Measurements from ENCODE around the gene SECISBP2L.

SECISBP2L gene

DNA sequence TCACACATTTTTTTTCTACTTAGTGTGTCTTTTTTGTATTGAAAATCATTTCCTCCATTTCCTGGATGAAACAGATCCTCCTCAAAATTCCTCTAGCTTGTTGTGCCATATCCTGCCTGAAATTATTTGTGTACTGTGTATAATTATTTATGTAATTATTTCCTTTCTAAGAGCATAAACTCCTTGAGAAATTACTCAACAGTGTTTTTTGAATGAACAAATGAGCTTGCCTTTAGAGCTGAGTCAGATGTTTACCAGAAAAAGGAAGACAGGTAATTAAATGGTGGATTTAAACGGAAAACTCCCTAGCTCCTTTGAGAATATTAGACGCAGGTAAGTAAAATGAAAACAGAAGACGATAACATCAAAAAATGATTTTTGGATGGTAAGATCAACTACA lies 13.2 kb upstream of the SECISBP2L start:
- DNase-seq, result no peak

DNA sequence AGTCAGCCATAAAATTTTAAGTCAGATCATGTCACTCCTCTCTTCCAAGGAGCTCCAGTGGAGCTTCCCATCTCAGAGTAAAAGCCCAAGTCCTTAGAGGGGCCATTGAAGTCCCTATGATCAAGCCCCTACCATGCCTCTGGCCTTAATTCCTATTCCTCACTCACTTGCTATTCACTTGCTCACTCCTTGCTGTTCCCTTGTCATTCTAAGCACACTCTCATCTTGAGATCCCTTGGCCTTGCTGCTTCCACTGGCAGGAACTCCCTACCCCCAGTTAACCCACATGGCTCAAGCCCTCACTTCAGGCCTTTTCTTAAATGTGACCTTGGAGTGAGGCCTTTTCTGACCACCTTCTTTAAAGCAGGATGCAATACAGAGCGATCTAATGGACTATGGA lies 12.3 kb upstream of the SECISBP2L start:
- DNase-seq, result no peak

DNA sequence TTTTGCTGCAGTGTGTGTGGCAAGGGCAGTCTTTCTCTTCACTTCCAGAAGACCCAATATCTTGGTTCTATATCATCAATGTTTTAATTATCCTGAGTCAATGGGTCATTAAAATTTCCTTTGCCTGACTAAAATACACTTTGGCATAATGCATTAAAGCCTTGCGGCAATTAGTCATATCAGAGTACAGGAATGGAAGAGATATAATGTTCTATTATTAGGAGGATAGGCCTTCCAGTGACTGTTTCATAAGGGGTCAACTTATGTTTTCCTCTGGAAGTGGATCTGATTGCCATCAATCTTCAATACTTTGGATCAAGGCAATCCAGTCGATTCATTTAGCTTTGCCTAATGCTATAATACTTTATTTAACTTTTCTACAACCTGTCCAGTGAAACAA lies 9.4 kb upstream of the SECISBP2L start:
- no peak for DNase-seq

DNA sequence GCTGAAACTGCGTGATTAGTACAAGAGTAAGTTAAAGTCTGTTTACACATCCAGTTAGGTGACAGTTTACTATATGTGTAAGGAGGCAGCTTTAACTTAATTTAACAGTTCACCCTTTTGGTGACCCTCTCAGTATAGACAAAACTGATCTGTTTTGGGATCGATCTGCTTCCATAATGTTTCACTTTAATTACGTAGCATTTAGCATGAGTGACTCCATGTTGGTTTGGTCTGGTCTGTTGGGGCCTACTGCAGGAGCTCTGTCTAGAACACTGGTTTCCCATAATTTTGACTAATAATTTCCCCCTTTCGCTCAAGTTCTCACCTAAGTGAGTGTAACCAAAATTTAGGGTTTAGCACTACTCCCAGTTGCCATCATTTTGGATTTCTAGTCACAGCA lies 6.4 kb upstream of the SECISBP2L start:
- DNase-seq, result no peak

DNA sequence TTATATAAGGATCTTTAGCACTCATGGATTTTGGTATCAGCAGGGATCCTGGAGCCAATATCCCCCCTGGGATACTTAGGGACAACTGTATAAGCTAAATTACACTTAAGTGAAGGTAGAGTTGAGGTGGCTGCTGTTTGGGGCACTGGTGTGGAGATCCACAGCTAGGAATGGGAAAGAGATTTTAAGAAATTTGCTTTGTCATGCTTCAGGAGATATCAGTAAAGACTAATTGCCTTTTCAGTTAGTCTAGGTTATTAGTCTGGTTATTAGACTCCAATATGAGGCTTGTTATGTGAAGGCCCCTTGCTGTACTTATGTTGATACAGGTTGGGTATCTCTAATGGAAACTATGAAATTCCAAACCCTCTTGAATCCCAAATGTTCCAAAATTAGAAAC lies 1.2 kb upstream of the SECISBP2L start:
- no peak for DNase-seq

DNA sequence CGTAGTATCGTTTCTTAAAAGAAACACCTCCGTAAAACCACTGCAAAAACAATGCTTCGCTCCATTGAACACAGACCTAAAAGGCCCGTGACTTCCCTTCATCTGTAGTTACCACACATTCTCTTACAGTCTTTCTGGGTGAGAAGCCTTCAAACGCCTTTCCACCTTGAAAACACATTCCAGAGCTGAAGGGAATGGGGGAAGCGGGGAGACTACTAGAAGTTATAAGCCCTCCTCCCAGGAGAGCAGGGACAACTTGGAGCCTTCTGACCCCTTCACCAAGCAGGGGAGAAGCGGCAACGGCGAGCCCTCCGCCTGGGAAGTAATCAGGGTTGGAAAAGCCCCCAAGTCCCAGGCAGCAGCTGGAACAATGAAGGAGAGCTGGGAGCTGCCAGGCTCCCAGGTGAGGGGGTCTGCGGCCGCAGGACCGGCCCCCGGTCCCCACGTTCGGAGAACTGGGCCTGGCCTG lies 461 bp downstream of the SECISBP2L start:
- no peak for DNase-seq

DNA sequence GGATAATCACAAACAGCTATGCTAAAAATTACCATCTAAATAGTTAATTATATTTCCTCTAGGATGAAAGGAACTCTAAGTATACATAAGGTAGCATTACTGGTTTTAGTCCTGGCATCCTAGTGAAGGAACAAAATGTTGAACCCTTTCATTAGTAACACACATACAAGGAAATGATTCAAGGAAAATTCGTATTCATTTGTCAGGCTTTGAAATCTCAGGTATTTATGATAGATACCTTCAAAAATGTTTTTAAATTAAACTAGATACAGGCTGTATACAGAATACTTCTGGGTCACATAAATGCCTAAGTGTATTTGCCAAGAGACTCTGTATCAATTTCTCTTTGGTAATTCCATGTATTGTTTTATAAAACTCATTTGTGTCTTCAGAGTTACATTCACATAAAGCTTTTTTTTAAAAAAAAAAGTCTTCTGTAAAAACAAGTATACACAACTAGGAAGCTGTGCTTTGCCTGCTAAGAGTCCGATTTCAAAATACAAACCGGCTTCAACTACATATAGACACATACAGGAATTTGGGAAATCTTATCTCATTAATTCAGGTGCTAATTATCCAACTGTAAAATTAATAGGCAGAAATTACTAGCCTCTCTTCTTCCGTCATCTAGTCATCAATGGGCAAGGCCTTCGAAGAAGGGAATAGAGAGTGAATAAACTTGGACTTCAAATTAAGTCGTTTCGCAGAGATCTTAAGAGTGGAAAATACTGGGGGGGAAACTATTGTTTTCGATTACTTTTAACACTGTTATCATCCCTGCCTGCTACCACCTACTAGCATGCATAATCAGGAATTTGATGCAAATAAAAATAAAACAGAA lies 1.3 kb downstream of the SECISBP2L start:
- DNase-seq, result no peak

DNA sequence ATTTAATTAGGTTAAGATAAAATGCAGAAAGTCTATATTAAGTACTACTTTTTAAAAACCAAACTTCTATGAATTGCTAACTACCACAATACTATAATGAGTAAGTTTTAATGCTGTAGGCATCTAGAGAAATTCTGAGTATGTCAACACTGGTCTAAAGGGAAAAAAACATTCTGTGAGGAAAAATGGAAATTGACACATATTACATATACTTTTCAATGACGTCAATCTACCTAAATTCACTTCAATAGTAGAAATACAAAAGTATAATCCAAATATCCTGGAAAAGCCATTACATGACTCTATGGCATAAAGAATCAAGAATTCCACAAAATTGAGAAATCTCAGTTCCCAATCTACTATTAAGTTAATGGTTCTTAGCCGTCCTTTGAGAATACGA lies 2.2 kb downstream of the SECISBP2L start:
- no peak for DNase-seq

DNA sequence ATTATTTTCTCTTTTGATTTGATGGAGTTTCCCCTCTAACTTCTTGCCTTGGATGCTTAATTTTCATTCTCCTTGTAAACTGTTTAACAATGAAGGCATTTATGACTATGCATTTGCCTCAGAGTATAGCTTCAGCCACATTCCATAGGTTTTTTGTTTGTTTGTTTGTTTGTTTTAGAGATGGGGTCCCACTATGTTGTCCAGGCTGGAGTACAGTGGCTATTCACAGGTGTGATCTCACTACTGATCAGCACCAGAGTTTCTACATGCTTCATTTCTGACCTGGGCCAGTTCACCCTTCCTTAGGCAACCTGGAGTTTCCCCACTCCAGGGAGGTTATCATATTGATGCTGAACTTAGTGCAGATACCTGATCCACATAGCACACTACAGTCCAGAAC lies 4.1 kb downstream of the SECISBP2L start:
- no peak for DNase-seq

DNA sequence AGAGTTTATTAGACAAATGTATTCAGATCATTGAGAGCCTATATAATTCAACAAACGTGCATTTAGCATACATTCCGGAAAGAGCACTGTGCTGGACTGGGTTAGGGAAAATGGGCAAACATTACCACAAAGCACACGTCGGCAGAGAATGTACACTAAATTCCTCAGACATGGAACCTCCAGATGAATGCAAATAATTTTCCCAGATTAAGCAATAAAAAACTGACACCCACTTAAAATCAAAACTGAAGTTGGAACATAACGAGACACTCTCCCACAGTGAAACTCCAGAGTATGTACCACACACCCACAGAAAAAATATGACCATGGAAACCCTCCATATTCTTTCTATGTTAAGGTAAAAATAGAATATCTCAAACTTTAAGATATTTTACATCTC lies 4.8 kb downstream of the SECISBP2L start:
- DNase-seq, result no peak

DNA sequence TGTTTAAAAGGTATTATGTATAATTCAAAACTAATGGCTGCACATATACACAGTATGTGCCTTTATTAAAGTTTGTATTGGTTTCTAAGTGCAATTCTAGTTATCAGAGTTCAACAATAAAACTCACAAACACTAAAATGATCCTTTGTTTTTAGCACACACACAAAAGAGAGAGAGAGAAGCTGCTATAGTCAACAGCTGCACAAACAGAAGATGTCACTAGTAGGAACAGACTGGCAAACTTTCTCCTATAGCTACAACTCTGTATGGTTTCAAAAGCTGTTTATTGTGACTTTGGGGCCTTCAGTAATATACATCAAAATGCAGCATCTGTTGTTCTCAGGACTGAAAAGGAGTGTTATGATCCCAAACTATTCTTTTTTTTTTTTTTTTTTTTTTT lies 6.1 kb downstream of the SECISBP2L start:
- no peak for DNase-seq

DNA sequence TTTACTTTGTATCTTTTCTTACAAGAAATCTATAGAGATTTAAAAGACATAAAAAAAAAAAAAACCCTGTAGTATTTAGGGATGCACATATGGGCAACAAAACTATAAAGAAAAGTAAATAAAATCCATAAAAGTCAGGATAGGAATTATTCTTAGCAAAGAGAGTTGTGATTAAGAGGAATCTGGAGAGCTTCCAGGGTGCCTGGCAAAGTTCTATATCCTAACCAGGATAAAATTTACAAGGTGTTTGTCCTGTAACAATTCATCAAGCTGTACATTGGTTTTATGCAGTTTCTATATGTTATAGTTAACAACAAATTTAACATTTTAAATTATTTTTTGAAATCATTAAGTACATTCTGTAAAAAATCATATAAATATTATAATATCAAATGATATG lies 7.9 kb downstream of the SECISBP2L start:
- DNase-seq, result no peak

DNA sequence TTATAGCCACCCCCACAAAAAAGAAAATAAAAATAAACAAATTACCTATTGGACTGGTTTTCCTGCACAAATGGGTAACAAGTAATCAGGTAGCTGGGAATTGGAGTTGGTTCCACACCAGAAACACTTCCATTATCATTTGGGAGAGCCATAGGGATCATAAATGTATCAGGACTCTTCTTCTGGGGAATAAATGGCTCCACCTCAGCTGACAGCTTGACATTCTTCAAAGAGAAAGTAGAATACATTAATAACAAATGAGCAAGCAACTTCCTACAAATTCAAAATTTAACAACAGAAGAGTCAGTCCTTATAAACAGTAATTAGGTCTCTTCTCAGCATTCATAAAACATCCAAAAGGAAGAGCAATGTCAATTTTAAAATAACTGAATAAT lies 8.7 kb downstream of the SECISBP2L start:
- no peak for DNase-seq

DNA sequence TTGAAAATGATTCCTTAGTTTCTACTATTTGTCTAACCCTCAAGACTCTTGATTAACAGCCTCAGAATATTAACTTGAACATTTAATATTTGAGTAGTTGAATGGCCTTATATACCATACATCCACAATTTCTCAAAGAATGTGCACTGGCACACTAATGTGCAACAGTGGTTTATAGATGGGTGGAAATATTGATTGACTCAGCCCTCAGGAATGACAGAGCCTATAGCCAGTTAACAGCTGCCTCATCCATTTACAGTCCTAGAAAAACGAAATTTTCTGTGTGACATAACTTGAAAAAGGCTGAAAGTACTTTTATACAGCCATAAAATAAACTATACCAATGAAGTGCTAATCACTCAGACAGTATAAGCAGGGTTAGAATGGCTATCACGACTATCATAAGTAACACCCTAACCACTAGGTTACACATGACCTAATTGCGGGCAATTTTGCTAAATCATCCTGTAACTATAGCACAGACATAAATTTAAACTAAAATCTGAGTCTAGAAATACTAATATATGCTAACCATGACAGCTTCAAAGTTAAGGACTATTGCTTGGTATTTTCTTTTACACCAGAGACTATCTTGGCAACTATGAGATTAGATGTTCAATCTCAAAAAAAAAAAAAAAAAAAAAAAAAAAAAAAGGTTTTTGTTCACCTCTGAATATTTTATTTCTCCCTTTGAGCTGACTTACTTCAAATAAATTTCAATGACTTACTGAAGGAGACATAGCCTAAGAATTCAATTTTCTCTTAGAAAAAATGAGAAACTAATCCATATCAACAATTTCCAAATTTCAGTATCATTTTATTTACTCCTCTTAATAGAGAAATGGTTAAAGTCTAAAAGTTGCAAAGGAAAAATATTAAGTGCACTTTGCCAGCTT lies 9.3 kb downstream of the SECISBP2L start:
- no peak for DNase-seq

DNA sequence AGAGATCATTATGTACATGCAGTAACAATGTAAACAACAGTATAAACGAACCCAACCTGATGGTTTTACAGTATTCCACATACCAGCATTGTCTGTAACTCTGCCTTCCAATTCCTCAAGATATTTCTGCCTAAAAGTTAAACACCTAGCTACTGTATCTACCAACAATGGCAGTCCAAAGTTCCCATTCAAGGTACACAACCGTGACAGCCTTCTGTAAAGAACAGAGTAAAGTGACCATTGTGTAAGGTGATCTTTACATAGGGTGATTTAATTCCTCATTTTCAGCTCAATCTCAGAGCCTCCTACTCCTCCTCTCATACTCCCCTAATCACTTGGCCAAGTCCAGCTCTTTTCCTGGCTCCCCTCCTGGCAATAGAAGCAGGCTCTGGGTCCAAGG lies 10.4 kb downstream of the SECISBP2L start:
- no peak for DNase-seq

DNA sequence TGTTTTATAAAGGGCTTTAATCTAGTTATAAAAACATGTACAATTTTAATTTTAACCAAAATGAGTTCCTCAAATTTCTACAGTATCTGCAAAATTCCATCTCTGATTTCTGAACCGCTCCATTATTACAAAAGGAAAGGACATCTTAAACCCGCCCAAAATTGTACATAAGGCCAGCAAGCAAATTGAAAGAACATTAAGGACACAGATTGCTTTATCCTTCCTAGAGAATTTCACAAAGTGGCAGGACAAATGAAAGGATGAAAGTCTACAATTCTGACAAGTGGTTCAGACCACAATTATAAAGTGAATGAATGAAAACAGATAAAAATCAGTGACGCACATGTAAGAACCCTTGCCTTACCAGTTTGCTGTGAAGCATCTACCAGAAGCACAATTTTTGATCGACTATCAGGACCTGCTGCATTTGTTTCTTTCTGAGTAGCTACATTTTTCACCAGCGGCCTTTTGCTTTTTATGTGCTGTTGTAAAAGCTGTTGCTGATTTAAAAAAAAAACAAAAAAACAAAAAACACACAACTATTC lies 13.6 kb downstream of the SECISBP2L start:
- no peak for DNase-seq

DNA sequence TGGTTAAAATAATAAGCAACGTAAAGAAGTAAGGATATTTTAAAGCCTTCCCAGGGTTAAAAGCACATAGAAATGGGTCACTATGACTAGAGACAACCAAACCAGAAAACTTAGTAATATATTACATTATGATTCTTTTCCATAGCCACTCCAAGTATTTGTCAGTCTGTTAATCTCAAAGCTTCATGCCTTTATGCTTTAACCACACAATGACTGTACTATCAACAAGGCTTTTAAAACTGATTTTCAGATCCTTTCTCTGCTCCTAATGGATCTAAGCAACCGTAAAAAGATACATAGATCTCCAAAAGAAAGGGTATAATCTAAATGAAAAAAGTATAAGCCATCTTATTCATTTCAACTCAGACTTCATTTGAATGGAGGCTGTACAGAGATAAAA lies 14.4 kb downstream of the SECISBP2L start:
- DNase-seq, result no peak

DNA sequence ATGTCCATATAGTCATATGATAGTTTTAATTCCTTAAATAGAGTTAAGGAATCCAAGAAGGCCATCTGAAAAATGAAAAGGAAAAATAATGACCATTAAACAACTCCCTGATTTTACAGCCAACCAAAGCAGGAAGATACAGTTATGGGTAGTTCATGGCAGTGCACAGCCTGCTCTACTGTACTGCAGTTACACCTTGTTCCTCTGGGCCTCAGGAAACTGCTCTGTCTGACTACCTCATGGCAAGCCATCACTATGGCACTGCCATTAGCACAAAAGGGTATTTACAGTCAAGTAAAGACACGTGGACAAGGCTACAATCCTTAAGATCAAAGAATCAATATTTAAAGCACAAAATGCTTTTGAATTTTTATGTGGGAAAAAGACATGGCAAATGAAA lies 19.5 kb downstream of the SECISBP2L start:
- no peak for DNase-seq

DNA sequence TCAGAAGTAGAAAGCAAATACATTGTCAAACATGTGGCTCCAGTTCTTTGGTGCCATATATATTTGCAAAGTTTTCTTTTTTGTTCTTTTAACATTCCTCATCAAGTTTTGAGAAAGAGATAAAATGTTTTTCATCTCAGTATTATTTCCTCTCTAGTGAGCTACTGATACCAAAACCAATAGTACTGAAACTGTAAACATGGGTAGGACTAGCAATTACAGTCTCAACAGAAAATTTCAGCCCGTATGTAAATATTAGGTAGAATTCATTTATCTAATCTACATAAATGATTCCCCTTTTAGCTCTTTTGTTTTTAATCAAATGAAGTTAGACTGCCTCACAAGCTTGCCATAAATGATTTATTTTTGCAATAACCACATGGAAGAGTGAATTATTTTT lies 21.4 kb downstream of the SECISBP2L start:
- no peak for DNase-seq

DNA sequence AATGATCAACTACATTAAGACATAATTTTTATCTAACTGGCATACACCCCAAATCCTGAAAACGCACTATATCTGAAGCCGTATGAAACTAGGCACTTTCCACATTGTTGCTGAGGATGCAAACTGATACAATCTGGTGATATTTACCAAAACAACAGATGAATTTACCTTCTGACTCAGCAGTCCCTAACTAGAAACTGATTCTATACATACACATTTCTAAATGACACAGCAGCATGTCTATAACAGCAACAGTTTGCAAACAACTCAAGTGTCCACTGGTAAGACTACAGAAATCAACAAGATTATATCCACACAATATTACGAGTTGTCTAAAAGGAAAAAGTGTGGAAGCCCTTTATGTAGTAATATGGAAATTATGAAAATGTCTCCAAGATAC lies 22.9 kb downstream of the SECISBP2L start:
- no peak for DNase-seq

DNA sequence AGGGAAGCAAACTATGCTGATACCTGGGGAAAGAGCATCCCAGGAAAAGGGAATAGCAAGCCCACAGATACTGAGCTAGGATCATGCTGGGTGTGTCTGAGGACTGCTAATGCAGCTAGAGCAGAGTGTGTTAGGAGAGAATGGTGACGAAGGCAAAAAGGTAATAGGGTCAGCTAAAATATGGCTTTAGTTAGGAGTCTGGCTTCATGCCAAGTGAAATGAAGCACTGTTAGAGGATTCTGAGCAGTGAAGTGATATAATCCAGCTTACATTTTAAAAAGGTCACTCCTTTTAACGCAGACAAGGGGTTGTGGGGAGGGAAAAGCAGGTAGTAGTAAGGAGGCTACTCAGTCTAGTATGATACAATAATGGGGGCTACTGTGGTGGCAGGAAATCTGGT lies 30.4 kb downstream of the SECISBP2L start:
- no peak for DNase-seq

DNA sequence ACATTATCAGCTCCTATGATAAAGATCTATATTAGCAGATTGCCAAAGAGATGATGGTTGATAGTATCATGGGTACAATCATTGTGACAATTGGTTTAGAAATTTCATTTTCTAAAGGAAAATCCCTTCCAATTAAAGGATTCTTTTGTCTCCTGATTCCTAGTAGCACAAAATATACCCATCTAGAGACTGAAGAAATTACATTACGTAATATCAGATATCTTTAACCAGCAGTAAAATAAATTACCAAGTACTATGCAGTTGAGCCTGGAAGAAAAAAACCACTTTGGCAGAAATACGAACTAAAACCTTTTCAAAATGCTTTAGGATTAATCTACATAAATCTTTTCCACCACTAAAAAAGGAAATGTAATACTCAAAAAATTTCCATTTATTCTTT lies 46.9 kb downstream of the SECISBP2L start:
- DNase-seq, result no peak

DNA sequence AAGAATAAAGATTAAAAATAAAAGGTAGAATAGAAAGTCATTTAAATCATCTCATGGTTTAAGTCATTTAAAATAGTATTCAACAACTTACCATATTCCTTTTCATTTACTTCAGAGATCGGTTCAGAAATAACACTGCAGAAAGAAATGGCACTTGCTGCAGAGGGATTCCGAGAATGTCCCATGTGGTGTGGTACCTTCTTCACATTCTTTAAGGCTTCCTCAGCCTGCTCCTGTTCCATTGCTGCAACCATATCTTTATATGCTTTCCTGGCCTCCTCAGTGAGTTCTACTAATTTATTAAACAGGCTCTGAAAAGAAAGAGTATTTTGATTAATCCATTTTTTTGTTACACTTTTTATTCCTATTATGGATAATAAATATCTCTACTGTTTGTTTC lies 50.0 kb downstream of the SECISBP2L start:
- DNase-seq, result no peak

DNA sequence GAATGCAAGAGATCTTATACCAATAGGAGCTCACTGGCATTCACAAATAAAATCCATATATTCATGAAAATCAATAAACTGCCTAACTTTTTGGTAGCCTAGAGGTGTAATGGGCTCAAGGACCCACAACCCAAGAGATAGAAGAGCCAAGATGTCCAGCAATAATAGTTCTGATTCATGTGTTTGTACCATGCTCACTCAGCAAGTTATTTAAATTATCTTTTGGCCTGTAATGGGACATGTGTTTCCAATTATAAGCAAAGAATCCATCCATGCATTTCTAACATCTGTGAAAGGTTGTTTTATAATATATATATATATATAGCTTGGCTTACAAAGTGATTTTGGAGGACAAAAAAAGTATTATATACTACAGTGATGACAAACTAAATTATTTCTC lies 52.9 kb downstream of the SECISBP2L start:
- DNase-seq, result no peak

Data from DMS79 treated with DMSO at 0.1 percent for 48 hours (cell line).